MM.1S (cell line): Measurements from ENCODE around the gene SEC22C.

ENCODE experiments used
- CTCF ChIP-seq: fragments of 300-600 bp; sonication (generic); IDR thresholded peaks from 2 replicates; pipeline ENCODE4 v1.5.1; 2016; ENCODE audit warnings: antibody characterized with exemption, low read length, mixed read lengths
- EZH2 ChIP-seq: fragments of 300-600 bp; sonication (generic); optimal IDR thresholded peaks from 2 replicates; pipeline ENCODE3; 2017; ENCODE audit warnings: low read depth, mild to moderate bottlenecking, antibody characterized with exemption, low read length, mixed read lengths
- EZH2phosphoT487 ChIP-seq: fragments of 300-600 bp; sonication (generic); IDR thresholded peaks from 2 replicates; pipeline ENCODE4 v1.6.1; 2018; ENCODE audit warnings: antibody characterized with exemption, low read length

- TF ChIP-seq CTCF (no peak), EZH2 (no peak), EZH2phosphoT487 (no peak)
These were observed 36.4 kb downstream of the SEC22C start for GRCh38 chr3:42545284-42545900.
